WTC11 (cell line): ENCODE results near the gene ADGRG3. TPM values are rescaled to one million over a fixed set of nuclear protein-coding genes. Genes with fewer than 3 reads are reported as not detected.
A peak's percentile ranks its signal among the peaks of the same experiment; 100 is the strongest.

ENCODE experiments used
- ATAC-seq: fragments of 200-7000 bp; cut with Tn5 transposase; 2 replicates; pipeline ENCODE4 v1.10.0; 2021; ENCODE audit warnings: mild to moderate bottlenecking, moderate library complexity
- CTCF ChIA-PET: fragments of 300-600 bp; sonication (Branson Sonifier 250); formaldehyde crosslinking; loops from one replicate; lab custom pipeline; 2021; ENCODE audit warnings: antibody characterized with exemption; lab: Charles Lee
- POLR2A ChIA-PET: fragments of 350-600 bp; sonication (Branson Sonifier 250); formaldehyde crosslinking; loops from one replicate; lab custom pipeline; 2021; ENCODE audit warnings: antibody characterized with exemption; lab: Charles Lee
- DNase-seq: peaks from one replicate; pipeline ENCODE4 v3.0.0; 2021; ENCODE audit warnings: low spot score
- H3K27ac Mint-ChIP-seq: 2 replicates; pipeline ENCODE4 v1.8.0; 2021; ENCODE audit warnings: mixed read lengths
- H3K27me3 Mint-ChIP-seq: 2 replicates; pipeline ENCODE4 v1.8.0; 2021; ENCODE audit warnings: low read depth, mild to moderate bottlenecking, moderate library complexity, mixed read lengths
- H3K36me3 Mint-ChIP-seq: 2 replicates; pipeline ENCODE4 v1.8.0; 2021; ENCODE audit warnings: mixed read lengths
- H3K4me1 Mint-ChIP-seq: 2 replicates; pipeline ENCODE4 v1.8.0; 2022; ENCODE audit warnings: mixed read lengths
- H3K4me3 Mint-ChIP-seq: 2 replicates; pipeline ENCODE4 v1.8.0; 2021; ENCODE audit warnings: mild to moderate bottlenecking, moderate library complexity, mixed read lengths
- H3K9me3 Mint-ChIP-seq: 2 replicates; pipeline ENCODE4 v1.8.0; 2021; ENCODE audit warnings: mixed read lengths
- AR ChIP-seq: fragments of 250-450 bp; sonication (Bioruptor Pico); IDR thresholded peaks from 2 replicates; pipeline ENCODE4 v1.9.0; 2021; ENCODE audit warnings: mild to moderate bottlenecking
- ATF1 ChIP-seq: sonication (generic); formaldehyde crosslinking; IDR thresholded peaks from 2 replicates; pipeline ENCODE4 v1.8.1; 2023; ENCODE audit warnings: mild to moderate bottlenecking, moderate library complexity, missing genetic modification reagents
- ATF6 ChIP-seq: sonication (generic); formaldehyde crosslinking; IDR thresholded peaks from 2 replicates; pipeline ENCODE4 v1.8.1; 2023; ENCODE audit warnings: mild to moderate bottlenecking, missing genetic modification reagents
- CBFB ChIP-seq: sonication (generic); formaldehyde crosslinking; IDR thresholded peaks from 2 replicates; pipeline ENCODE4 v1.8.1; 2022; ENCODE audit warnings: mild to moderate bottlenecking, low read depth, missing genetic modification reagents
- EMX1 ChIP-seq: fragments of 250-450 bp; sonication (Bioruptor Pico); IDR thresholded peaks from 2 replicates; pipeline ENCODE4 v1.8.0; 2021; ENCODE audit warnings: mild to moderate bottlenecking
- ETV6 ChIP-seq: sonication (generic); formaldehyde crosslinking; IDR thresholded peaks from 2 replicates; pipeline ENCODE4 v1.8.1; 2022; ENCODE audit warnings: mild to moderate bottlenecking, missing genetic modification reagents
- GABPB1 ChIP-seq: sonication (generic); formaldehyde crosslinking; IDR thresholded peaks from 2 replicates; pipeline ENCODE4 v1.8.1; 2023; ENCODE audit warnings: mild to moderate bottlenecking, missing genetic modification reagents
- HMGXB4 ChIP-seq: sonication (generic); formaldehyde crosslinking; IDR thresholded peaks from 2 replicates; pipeline ENCODE4 v1.8.1; 2023; ENCODE audit warnings: mild to moderate bottlenecking, moderate library complexity, missing genetic modification reagents
- JUN ChIP-seq: sonication (generic); formaldehyde crosslinking; IDR thresholded peaks from 2 replicates; pipeline ENCODE4 v1.8.0; 2023; ENCODE audit warnings: mild to moderate bottlenecking, missing genetic modification reagents
- KAT7 ChIP-seq: sonication (generic); formaldehyde crosslinking; IDR thresholded peaks from 2 replicates; pipeline ENCODE4 v1.8.1; 2023; ENCODE audit warnings: missing genetic modification reagents, mild to moderate bottlenecking, borderline replicate concordance
- NR3C1 ChIP-seq: sonication (generic); formaldehyde crosslinking; conservative IDR thresholded peaks from 2 replicates; pipeline ENCODE4 v1.8.1; 2023; ENCODE audit warnings: low read depth, mild to moderate bottlenecking, missing genetic modification reagents
- ZNF232 ChIP-seq: sonication (generic); formaldehyde crosslinking; IDR thresholded peaks from 2 replicates; pipeline ENCODE4 v1.8.0; 2022; ENCODE audit warnings: mild to moderate bottlenecking, missing genetic modification reagents
- ZNF396 ChIP-seq: fragments of 250-450 bp; sonication (Bioruptor Pico); IDR thresholded peaks from 2 replicates; pipeline ENCODE4 v1.8.0; 2021; ENCODE audit warnings: mild to moderate bottlenecking, moderate library complexity, borderline replicate concordance
- ZNF416 ChIP-seq: fragments of 250-450 bp; sonication (Bioruptor Pico); IDR thresholded peaks from 2 replicates; pipeline ENCODE4 v1.9.0; 2021; ENCODE audit warnings: mild to moderate bottlenecking, inconsistent platforms
- ZNF671 ChIP-seq: fragments of 250-450 bp; sonication (Bioruptor Pico); IDR thresholded peaks from 2 replicates; pipeline ENCODE4 v1.8.0; 2021; ENCODE audit warnings: mild to moderate bottlenecking
- total RNA-seq: library from RNA; stranded (reverse); gene quantifications from 3 replicates; pipeline ENCODE4 v1.2.3, GENCODE V29; 2021
- TF ChIP-seq, protein P1 (sequence below): fragments of 250-450 bp; sonication (Bioruptor Pico); IDR thresholded peaks from 2 replicates; pipeline ENCODE4 v2.1.2; 2022; ENCODE audit warnings: mild to moderate bottlenecking, moderate library complexity
- TF ChIP-seq, protein P2 (sequence below): sonication (generic); formaldehyde crosslinking; IDR thresholded peaks from 2 replicates; pipeline ENCODE4 v1.8.0; 2022; ENCODE audit warnings: mild to moderate bottlenecking, missing genetic modification reagents
- TF ChIP-seq, protein P3 (sequence below): sonication (generic); formaldehyde crosslinking; IDR thresholded peaks from 2 replicates; pipeline ENCODE4 v1.8.0; 2022; ENCODE audit warnings: mild to moderate bottlenecking, missing genetic modification reagents
- TF ChIP-seq, protein P4 (sequence below): sonication (generic); formaldehyde crosslinking; IDR thresholded peaks from 2 replicates; pipeline ENCODE4 v1.8.0; 2023; ENCODE audit warnings: missing genetic modification reagents

Gene ADGRG3
- total RNA-seq, 1 experiment from 2014 or later: 0.44 TPM

DNA sequence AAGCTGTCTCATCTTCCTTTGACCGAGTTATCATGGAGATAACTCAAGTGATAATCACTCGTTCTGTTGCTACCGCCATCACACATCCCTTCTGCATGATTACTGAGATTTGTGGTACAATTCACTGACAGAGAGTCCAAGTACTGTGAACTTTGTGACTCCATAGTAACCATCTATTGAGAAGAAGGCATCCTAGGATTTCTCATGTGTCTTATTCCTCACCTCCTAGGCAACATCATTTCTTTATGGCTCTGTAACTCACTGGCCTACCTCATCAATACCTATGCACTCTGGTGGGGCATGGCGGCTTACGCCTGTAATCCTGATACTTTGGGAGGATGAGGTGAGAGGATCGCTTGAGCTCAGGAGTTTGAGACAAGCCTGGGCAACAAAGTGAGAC lies 45.9 kb downstream of the ADGRG3 start (continued):
- TF ChIP-seq, protein P1, sequence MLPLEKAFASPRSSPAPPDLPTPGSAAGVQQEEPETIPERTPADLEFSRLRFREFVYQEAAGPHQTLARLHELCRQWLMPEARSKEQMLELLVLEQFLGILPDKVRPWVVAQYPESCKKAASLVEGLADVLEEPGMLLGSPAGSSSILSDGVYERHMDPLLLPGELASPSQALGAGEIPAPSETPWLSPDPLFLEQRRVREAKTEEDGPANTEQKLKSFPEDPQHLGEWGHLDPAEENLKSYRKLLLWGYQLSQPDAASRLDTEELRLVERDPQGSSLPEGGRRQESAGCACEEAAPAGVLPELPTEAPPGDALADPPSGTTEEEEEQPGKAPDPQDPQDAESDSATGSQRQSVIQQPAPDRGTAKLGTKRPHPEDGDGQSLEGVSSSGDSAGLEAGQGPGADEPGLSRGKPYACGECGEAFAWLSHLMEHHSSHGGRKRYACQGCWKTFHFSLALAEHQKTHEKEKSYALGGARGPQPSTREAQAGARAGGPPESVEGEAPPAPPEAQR (CRISPR knock-in tag): no peak
- TF ChIP-seq ZNF232 (no peak), ZNF671 (no peak), KAT7 (CRISPR knock-in tag) (no peak)

- DNase-seq: peak; percentile 56
- TF ChIP-seq AR (CRISPR knock-in tag) (no peak), ETV6 (no peak), EMX1 (CRISPR knock-in tag) (no peak), ATF6 (CRISPR knock-in tag) (no peak), GABPB1 (peak; percentile 63; the same call in 1 of the 2 replicates), NR3C1 (CRISPR knock-in tag) (no peak), CBFB (no peak)
- TF ChIP-seq, protein P1 (CRISPR knock-in tag): no peak
- Mint-ChIP-seq H3K9me3 (no peaks in the 10 kb centered on the region), H3K4me1 (no peaks in the 10 kb centered on the region), H3K4me3 (no peak overlapping the region), H3K27me3 (no peaks in the 10 kb centered on the region), H3K36me3 (no peaks in the 10 kb centered on the region), H3K27ac (no peak overlapping the region)
- POLR2A ChIA-PET: no interaction called here
- peak; percentile 74 for ATAC-seq
- CTCF ChIA-PET: interaction anchor here (0.9 kb wide), 1 partner anchor 53 kb away, joined by 3 read pairs; no protein-coding TSS in a partner anchor
Measured at GRCh38 chr16:57720142-57720575, 52.1 kb downstream of the ADGRG3 start.

DNA sequence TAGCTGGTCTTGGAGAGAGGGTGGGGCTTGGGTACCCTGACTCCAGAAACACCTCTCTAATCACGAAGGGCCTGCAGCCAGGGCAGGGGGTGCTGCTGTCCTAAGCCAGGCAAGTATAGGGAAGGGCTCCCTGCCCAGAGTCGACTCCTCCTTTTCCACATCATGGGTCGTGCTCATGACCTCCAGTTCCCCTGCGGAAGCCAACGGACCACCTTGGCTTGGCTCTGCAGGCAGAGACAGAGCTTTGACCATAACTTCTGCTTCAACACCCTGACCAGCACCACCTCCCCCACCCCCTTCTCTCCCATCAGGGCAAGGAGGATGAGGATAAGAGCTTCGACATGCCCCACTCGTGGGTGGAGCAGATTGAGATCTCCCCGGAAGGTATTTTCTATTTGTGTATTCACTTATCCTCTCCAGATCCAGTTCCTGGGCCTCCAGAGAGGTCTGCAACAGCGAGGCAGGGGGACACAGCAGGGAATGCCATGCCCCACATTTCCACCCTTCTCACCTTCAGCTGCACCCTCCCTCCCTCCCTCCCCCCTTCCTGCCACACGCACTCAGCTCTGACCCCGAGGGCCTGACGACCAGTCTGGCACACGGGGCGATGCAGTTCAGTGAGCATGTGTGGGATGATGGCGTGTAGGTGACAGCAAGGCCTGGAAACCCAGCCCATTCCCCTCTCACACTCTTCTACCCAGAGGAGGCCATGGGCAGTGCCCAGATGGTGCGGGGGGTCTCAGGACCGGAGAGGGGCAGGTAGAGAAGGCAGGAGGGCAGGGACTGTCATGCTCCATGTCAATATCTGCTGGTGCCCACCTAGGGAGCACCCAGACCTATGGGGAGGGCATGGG lies 53.5 kb downstream of the ADGRG3 start:
- H3K9me3 Mint-ChIP-seq: no peaks in the 10 kb centered on the region
- ChIA-PET CTCF (no interaction called here), POLR2A (no interaction called here)
- no peak overlapping the region for H3K27ac Mint-ChIP-seq
- DNase-seq: no peak
- no peaks in the 10 kb centered on the region for H3K36me3 Mint-ChIP-seq
- H3K27me3 Mint-ChIP-seq: no peaks in the 10 kb centered on the region
- ATAC-seq: no peak; the same call in 1 of the 2 replicates
- H3K4me1 Mint-ChIP-seq: no peaks in the 10 kb centered on the region
- no peak overlapping the region for H3K4me3 Mint-ChIP-seq
- TF ChIP-seq, protein P2, sequence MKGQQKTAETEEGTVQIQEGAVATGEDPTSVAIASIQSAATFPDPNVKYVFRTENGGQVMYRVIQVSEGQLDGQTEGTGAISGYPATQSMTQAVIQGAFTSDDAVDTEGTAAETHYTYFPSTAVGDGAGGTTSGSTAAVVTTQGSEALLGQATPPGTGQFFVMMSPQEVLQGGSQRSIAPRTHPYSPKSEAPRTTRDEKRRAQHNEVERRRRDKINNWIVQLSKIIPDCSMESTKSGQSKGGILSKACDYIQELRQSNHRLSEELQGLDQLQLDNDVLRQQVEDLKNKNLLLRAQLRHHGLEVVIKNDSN (CRISPR knock-in tag): no peak
- TF ChIP-seq ZNF416 (CRISPR knock-in tag) (no peak), ZNF396 (CRISPR knock-in tag) (no peak), JUN (CRISPR knock-in tag) (no peak), ZNF232 (no peak), ATF1 (CRISPR knock-in tag) (no peak), HMGXB4 (CRISPR knock-in tag) (no peak)
- TF ChIP-seq, protein P3, sequence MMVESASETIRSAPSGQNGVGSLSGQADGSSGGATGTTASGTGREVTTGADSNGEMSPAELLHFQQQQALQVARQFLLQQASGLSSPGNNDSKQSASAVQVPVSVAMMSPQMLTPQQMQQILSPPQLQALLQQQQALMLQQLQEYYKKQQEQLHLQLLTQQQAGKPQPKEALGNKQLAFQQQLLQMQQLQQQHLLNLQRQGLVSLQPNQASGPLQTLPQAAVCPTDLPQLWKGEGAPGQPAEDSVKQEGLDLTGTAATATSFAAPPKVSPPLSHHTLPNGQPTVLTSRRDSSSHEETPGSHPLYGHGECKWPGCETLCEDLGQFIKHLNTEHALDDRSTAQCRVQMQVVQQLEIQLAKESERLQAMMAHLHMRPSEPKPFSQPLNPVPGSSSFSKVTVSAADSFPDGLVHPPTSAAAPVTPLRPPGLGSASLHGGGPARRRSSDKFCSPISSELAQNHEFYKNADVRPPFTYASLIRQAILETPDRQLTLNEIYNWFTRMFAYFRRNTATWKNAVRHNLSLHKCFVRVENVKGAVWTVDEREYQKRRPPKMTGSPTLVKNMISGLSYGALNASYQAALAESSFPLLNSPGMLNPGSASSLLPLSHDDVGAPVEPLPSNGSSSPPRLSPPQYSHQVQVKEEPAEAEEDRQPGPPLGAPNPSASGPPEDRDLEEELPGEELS (CRISPR knock-in tag): no peak
- TF ChIP-seq, protein P4, sequence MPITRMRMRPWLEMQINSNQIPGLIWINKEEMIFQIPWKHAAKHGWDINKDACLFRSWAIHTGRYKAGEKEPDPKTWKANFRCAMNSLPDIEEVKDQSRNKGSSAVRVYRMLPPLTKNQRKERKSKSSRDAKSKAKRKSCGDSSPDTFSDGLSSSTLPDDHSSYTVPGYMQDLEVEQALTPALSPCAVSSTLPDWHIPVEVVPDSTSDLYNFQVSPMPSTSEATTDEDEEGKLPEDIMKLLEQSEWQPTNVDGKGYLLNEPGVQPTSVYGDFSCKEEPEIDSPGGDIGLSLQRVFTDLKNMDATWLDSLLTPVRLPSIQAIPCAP (CRISPR knock-in tag): no peak
